Endothelial cell of umbilical vein (primary cell): ENCODE results near the gene LARGE1.

Experiments used
- CTCF ChIP-seq, 2 donors: IDR thresholded peaks; 1 replicate in 1 of 2; 2 replicates in 1 of 2; pipeline ENCODE4 v1.5.1; 2011; ENCODE audit warnings: low read length in 2 of 2, mild to moderate bottlenecking in 2 of 2, moderate library complexity in 2 of 2, control low read depth in 1 of 2, inconsistent platforms in 1 of 2, low read depth in 1 of 2; ENCODE audit not compliant: insufficient read depth in 1 of 2; ENCODE audit errors: extremely low read depth in 1 of 2
- EZH2 ChIP-seq: IDR thresholded peaks from 2 replicates; pipeline ENCODE4 v1.6.1; 2012; ENCODE audit warnings: borderline replicate concordance, low read depth, mild to moderate bottlenecking, moderate library complexity, low read length, inconsistent platforms; ENCODE audit not compliant: severe bottlenecking
- JUN ChIP-seq: IDR thresholded peaks from 2 replicates; pipeline ENCODE4 v1.6.1; 2011; ENCODE audit warnings: borderline replicate concordance, low read depth; ENCODE audit not compliant: insufficient read length, insufficient read depth
- POLR2A ChIP-seq: IDR thresholded peaks from 2 replicates; pipeline ENCODE4 v1.6.1; 2012; ENCODE audit warnings: low read depth, mild to moderate bottlenecking, control low read depth, low read length

DNA sequence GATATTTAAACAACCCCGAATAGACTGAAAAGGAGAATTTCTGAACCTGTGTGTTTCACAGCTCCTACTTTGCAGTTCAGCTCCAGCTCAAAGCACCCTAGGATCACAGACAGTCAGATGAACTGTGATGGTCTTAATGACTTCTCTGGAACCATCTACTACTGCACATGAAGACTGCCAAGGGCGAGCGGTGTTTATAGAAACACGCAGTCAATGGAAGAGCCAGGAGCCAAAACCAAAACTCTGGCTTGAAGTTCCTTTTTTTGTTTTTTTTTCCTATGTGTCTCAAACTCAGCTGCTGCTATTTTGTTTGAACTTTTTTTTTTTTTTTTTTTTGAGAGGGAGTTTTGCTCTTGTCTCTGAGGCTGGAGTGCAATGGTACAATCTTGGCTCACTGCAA lies 479.5 kb downstream of the LARGE1 start:
- TF ChIP-seq EZH2 = no peak
- TF ChIP-seq POLR2A = no peak
- no peak for TF ChIP-seq JUN
- no peak for TF ChIP-seq CTCF (IDR thresholded peaks at IDR 0.05; ENCODE audit: extremely low read depth in 1 of 2, insufficient read depth in 1 of 2, low read depth in 1 of 2, low read length in 2 of 2)
